ENCODE measurements around the gene PABPN1.

PABPN1 gene

GRCh38 chr14:23365732-23366425, 44.6 kb downstream of the PABPN1 start:
- Histone ChIP-seq H3K36me3 (ENCODE audit: control insufficient read depth, insufficient read depth, low read length) (no peaks in the 10 kb centered on the region), H3K4me3 (ENCODE audit: low read depth, low read length) (peak overlapping the region; percentile 78), H3K9me3 (ENCODE audit: control insufficient read depth, insufficient read depth, low read length) (no peaks in the 10 kb centered on the region), H3K9ac (ENCODE audit: low read depth, low read length) (peak overlapping the region; percentile 73), H3K4me1 (ENCODE audit: control insufficient read depth, insufficient read depth, low read length) (peaks cover 11% of the 10 kb centered on the region), H3K27me3 (ENCODE audit: control insufficient read depth, insufficient read depth, low read length) (peaks cover 42% of the 10 kb centered on the region)

GRCh38 chr14:23366426-23366921, 45.2 kb downstream of the PABPN1 start:
- H3K9me3 ChIP-seq (ENCODE audit: control insufficient read depth, insufficient read depth, low read length): no peaks in the 10 kb centered on the region
- peaks cover 10% of the 10 kb centered on the region for H3K4me1 ChIP-seq (ENCODE audit: control insufficient read depth, insufficient read depth, low read length)
- H3K27me3 ChIP-seq (ENCODE audit: control insufficient read depth, insufficient read depth, low read length): peaks cover 47% of the 10 kb centered on the region
- H3K9ac ChIP-seq (ENCODE audit: low read depth, low read length): peak overlapping the region; percentile 2
- no peaks in the 10 kb centered on the region for H3K36me3 ChIP-seq (ENCODE audit: control insufficient read depth, insufficient read depth, low read length)
- peak overlapping the region; percentile 40 for H3K4me3 ChIP-seq (ENCODE audit: low read depth, low read length)

- peaks cover 3% of the 10 kb centered on the region for H3K4me1 ChIP-seq (ENCODE audit: control insufficient read depth, insufficient read depth, low read length)
- H3K36me3 ChIP-seq (ENCODE audit: control insufficient read depth, insufficient read depth, low read length): no peaks in the 10 kb centered on the region
- peaks cover 47% of the 10 kb centered on the region for H3K27me3 ChIP-seq (ENCODE audit: control insufficient read depth, insufficient read depth, low read length)
- H3K9me3 ChIP-seq (ENCODE audit: control insufficient read depth, insufficient read depth, low read length): no peaks in the 10 kb centered on the region
- H3K9ac ChIP-seq (ENCODE audit: low read depth, low read length): no peak overlapping the region
- no peak overlapping the region for H3K4me3 ChIP-seq (ENCODE audit: low read depth, low read length)
Observed at GRCh38 chr14:23370221-23370620, 49.0 kb downstream of the PABPN1 start.

GRCh38 chr14:23371865-23372264, 50.6 kb downstream of the PABPN1 start:
- no peaks in the 10 kb centered on the region for H3K9me3 ChIP-seq (ENCODE audit: control insufficient read depth, insufficient read depth, low read length)
- H3K4me3 ChIP-seq (ENCODE audit: low read depth, low read length): no peak overlapping the region
- H3K4me1 ChIP-seq (ENCODE audit: control insufficient read depth, insufficient read depth, low read length): peaks cover under 1% of the 10 kb centered on the region
- H3K9ac ChIP-seq (ENCODE audit: low read depth, low read length): no peak overlapping the region
- no peaks in the 10 kb centered on the region for H3K36me3 ChIP-seq (ENCODE audit: control insufficient read depth, insufficient read depth, low read length)
- H3K27me3 ChIP-seq (ENCODE audit: control insufficient read depth, insufficient read depth, low read length): peaks cover 48% of the 10 kb centered on the region

GRCh38 chr14:23372509-23372908, 51.3 kb downstream of the PABPN1 start, which contains the start of gene IL25:
TSS of gene IL25 (plus strand) at chr14:23372809.
- no peak within 1 kb of the TSS for H3K9ac ChIP-seq (ENCODE audit: low read depth, low read length)
- H3K27me3 ChIP-seq (ENCODE audit: control insufficient read depth, insufficient read depth, low read length): peaks cover 45% of the 10 kb centered on the region
- no peak within 1 kb of the TSS for H3K4me3 ChIP-seq (ENCODE audit: low read depth, low read length)
- no peaks in the 10 kb centered on the region for H3K36me3 ChIP-seq (ENCODE audit: control insufficient read depth, insufficient read depth, low read length)
- no peaks in the 10 kb centered on the region for H3K4me1 ChIP-seq (ENCODE audit: control insufficient read depth, insufficient read depth, low read length)
- no peaks in the 10 kb centered on the region for H3K9me3 ChIP-seq (ENCODE audit: control insufficient read depth, insufficient read depth, low read length)

- H3K27me3 ChIP-seq (ENCODE audit: control insufficient read depth, insufficient read depth, low read length): peaks cover 45% of the 10 kb centered on the region
- H3K4me3 ChIP-seq (ENCODE audit: low read depth, low read length): no peak overlapping the region
- no peaks in the 10 kb centered on the region for H3K4me1 ChIP-seq (ENCODE audit: control insufficient read depth, insufficient read depth, low read length)
Observed at GRCh38 chr14:23373041-23373440, 51.8 kb downstream of the PABPN1 start.

More at GRCh38 chr14:23373041-23373440, 51.8 kb downstream of the PABPN1 start:
- Histone ChIP-seq H3K36me3 (ENCODE audit: control insufficient read depth, insufficient read depth, low read length) (no peaks in the 10 kb centered on the region), H3K9me3 (ENCODE audit: control insufficient read depth, insufficient read depth, low read length) (no peaks in the 10 kb centered on the region), H3K9ac (ENCODE audit: low read depth, low read length) (no peak overlapping the region)

Data from iPS-15b (cell line).